BLaER1 (cell line): ENCODE data around the gene KIAA0319L.
A peak's percentile ranks its signal among the peaks of the same experiment; 100 is the strongest.

Experiments
- H3K27ac ChIP-seq: shearing (Covaris generic); formaldehyde crosslinking; 2 replicates; pipeline ENCODE4 v1.8.1; 2022
- H3K27me3 ChIP-seq: shearing (Covaris generic); formaldehyde crosslinking; 2 replicates; pipeline ENCODE4 v1.8.1; 2022
- H3K36me3 ChIP-seq: shearing (Covaris generic); formaldehyde crosslinking; 2 replicates; pipeline ENCODE4 v1.8.1; 2022
- H3K4me1 ChIP-seq: shearing (Covaris generic); formaldehyde crosslinking; 2 replicates; pipeline ENCODE4 v1.8.1; 2022
- H3K4me2 ChIP-seq: shearing (Covaris generic); formaldehyde crosslinking; 2 replicates; pipeline ENCODE4 v1.8.1; 2022
- H3K4me3 ChIP-seq: shearing (Covaris generic); formaldehyde crosslinking; 2 replicates; pipeline ENCODE4 v1.8.1; 2022
- H3K9ac ChIP-seq: shearing (Covaris generic); formaldehyde crosslinking; 2 replicates; pipeline ENCODE4 v1.8.1; 2022
- H3K9me3 ChIP-seq: shearing (Covaris generic); formaldehyde crosslinking; 2 replicates; pipeline ENCODE4 v1.8.1; 2022
- H4K20me1 ChIP-seq: shearing (Covaris generic); formaldehyde crosslinking; 2 replicates; pipeline ENCODE4 v1.8.1; 2022
- Cebpa-rat ChIP-seq: shearing (Covaris generic); IDR thresholded peaks from 2 replicates; pipeline ENCODE4 v1.8.1; 2022

KIAA0319L gene

GRCh38 chr1:35505911-35506798 lies 51.0 kb downstream of the KIAA0319L start:
- H4K20me1 ChIP-seq = peaks cover 58% of the 10 kb centered on the region
- H3K27me3 ChIP-seq = no peaks in the 10 kb centered on the region
- peaks cover 6% of the 10 kb centered on the region; the same call in 1 of the 2 replicates for H3K9me3 ChIP-seq
- no peak overlapping the region for H3K4me3 ChIP-seq
- peaks cover 39% of the 10 kb centered on the region for H3K4me1 ChIP-seq
- peaks cover 13% of the 10 kb centered on the region; the same call in 1 of the 2 replicates for H3K36me3 ChIP-seq
- peak; percentile 76 for TF ChIP-seq Cebpa-rat
- peak overlapping the region; percentile 73 for H3K4me2 ChIP-seq
- no peak overlapping the region; the same call in 1 of the 2 replicates for H3K9ac ChIP-seq
- H3K27ac ChIP-seq = peak overlapping the region; percentile 12; the same call in 1 of the 2 replicates

- H3K9me3 ChIP-seq = no peaks in the 10 kb centered on the region
- no peaks in the 10 kb centered on the region for H3K27me3 ChIP-seq
- peaks cover 33% of the 10 kb centered on the region for H4K20me1 ChIP-seq
- no peak overlapping the region for H3K4me3 ChIP-seq
- no peak overlapping the region for H3K27ac ChIP-seq
- no peak overlapping the region for H3K9ac ChIP-seq
- no peak for TF ChIP-seq Cebpa-rat
- H3K4me2 ChIP-seq = no peak overlapping the region
- H3K4me1 ChIP-seq = peaks cover 28% of the 10 kb centered on the region
- peaks cover 8% of the 10 kb centered on the region; the same call in 1 of the 2 replicates for H3K36me3 ChIP-seq
Observed at GRCh38 chr1:35502242-35502641, 55.0 kb downstream of the KIAA0319L start.

- H3K27ac ChIP-seq = no peak overlapping the region
- no peak overlapping the region for H3K4me3 ChIP-seq
- no peaks in the 10 kb centered on the region for H3K27me3 ChIP-seq
- TF ChIP-seq Cebpa-rat = no peak
- H3K4me1 ChIP-seq = peaks cover 10% of the 10 kb centered on the region
- no peak overlapping the region for H3K9ac ChIP-seq
- H3K9me3 ChIP-seq = no peaks in the 10 kb centered on the region
- no peak overlapping the region for H3K4me2 ChIP-seq
- peaks cover 8% of the 10 kb centered on the region; the same call in 1 of the 2 replicates for H3K36me3 ChIP-seq
- H4K20me1 ChIP-seq = peaks cover 16% of the 10 kb centered on the region
Observed at GRCh38 chr1:35500439-35500838, 56.8 kb downstream of the KIAA0319L start.

- H3K27ac ChIP-seq = no peak overlapping the region
- H3K4me3 ChIP-seq = no peak overlapping the region
- peaks cover 3% of the 10 kb centered on the region for H3K4me1 ChIP-seq
- H3K36me3 ChIP-seq = peaks cover 5% of the 10 kb centered on the region
- H4K20me1 ChIP-seq = peaks cover 13% of the 10 kb centered on the region; the same call in 1 of the 2 replicates
- H3K9ac ChIP-seq = no peak overlapping the region
- no peak for TF ChIP-seq Cebpa-rat
- no peak overlapping the region for H3K4me2 ChIP-seq
- H3K9me3 ChIP-seq = no peaks in the 10 kb centered on the region
- H3K27me3 ChIP-seq = no peaks in the 10 kb centered on the region
Observed at GRCh38 chr1:35499652-35500176, 57.5 kb downstream of the KIAA0319L start.

GRCh38 chr1:35499231-35499630 lies 58.0 kb downstream of the KIAA0319L start:
- no peak overlapping the region for H3K9ac ChIP-seq
- peaks cover 5% of the 10 kb centered on the region for H3K36me3 ChIP-seq
- H3K4me3 ChIP-seq = no peak overlapping the region
- no peak overlapping the region for H3K4me2 ChIP-seq
- H3K9me3 ChIP-seq = peaks cover 4% of the 10 kb centered on the region; the same call in 1 of the 2 replicates
- peaks cover 13% of the 10 kb centered on the region; the same call in 1 of the 2 replicates for H4K20me1 ChIP-seq
- no peaks in the 10 kb centered on the region for H3K27me3 ChIP-seq
- TF ChIP-seq Cebpa-rat = no peak
- H3K4me1 ChIP-seq = no peaks in the 10 kb centered on the region
- no peak overlapping the region for H3K27ac ChIP-seq

GRCh38 chr1:35497571-35497970 lies 59.6 kb downstream of the KIAA0319L start:
- TF ChIP-seq Cebpa-rat = no peak
- H3K9me3 ChIP-seq = peaks cover 16% of the 10 kb centered on the region
- H3K36me3 ChIP-seq = peaks cover 7% of the 10 kb centered on the region
- no peak overlapping the region for H3K4me3 ChIP-seq
- H3K4me2 ChIP-seq = no peak overlapping the region
- no peak overlapping the region for H3K9ac ChIP-seq
- no peak overlapping the region for H3K27ac ChIP-seq
- H4K20me1 ChIP-seq = peaks cover 13% of the 10 kb centered on the region; the same call in 1 of the 2 replicates
- no peaks in the 10 kb centered on the region for H3K27me3 ChIP-seq
- H3K4me1 ChIP-seq = no peaks in the 10 kb centered on the region

- no peak overlapping the region for H3K4me2 ChIP-seq
- no peaks in the 10 kb centered on the region for H3K27me3 ChIP-seq
- no peak overlapping the region for H3K9ac ChIP-seq
- peaks cover 25% of the 10 kb centered on the region for H3K36me3 ChIP-seq
- no peak overlapping the region for H3K27ac ChIP-seq
- peaks cover 6% of the 10 kb centered on the region for H3K4me1 ChIP-seq
- H3K4me3 ChIP-seq = no peak overlapping the region
- H3K9me3 ChIP-seq = peaks cover 59% of the 10 kb centered on the region
- no peak for TF ChIP-seq Cebpa-rat
- H4K20me1 ChIP-seq = no peaks in the 10 kb centered on the region
Observed at GRCh38 chr1:35490250-35490649, 67.0 kb downstream of the KIAA0319L start.

GRCh38 chr1:35488336-35488735 lies 68.9 kb downstream of the KIAA0319L start:
- peaks cover 18% of the 10 kb centered on the region for H3K36me3 ChIP-seq
- no peaks in the 10 kb centered on the region for H3K27me3 ChIP-seq
- H3K27ac ChIP-seq = no peak overlapping the region
- TF ChIP-seq Cebpa-rat = no peak
- peak overlapping the region; percentile 33 for H3K4me2 ChIP-seq
- H4K20me1 ChIP-seq = no peaks in the 10 kb centered on the region
- H3K4me1 ChIP-seq = peaks cover 6% of the 10 kb centered on the region
- peaks cover 52% of the 10 kb centered on the region for H3K9me3 ChIP-seq
- no peak overlapping the region for H3K9ac ChIP-seq
- no peak overlapping the region for H3K4me3 ChIP-seq

GRCh38 chr1:35486858-35487408 lies 70.3 kb downstream of the KIAA0319L start:
- Histone ChIP-seq H3K36me3 (peaks cover 18% of the 10 kb centered on the region), H3K4me3 (no peak overlapping the region), H3K4me2 (no peak overlapping the region), H3K4me1 (peaks cover 6% of the 10 kb centered on the region), H3K27me3 (no peaks in the 10 kb centered on the region), H3K27ac (no peak overlapping the region), H3K9ac (no peak overlapping the region), H4K20me1 (no peaks in the 10 kb centered on the region), H3K9me3 (peaks cover 47% of the 10 kb centered on the region)
- TF ChIP-seq Cebpa-rat = no peak

GRCh38 chr1:35481229-35481628 lies 76.0 kb downstream of the KIAA0319L start:
- Histone ChIP-seq H3K27ac (no peak overlapping the region), H3K9ac (no peak overlapping the region), H4K20me1 (no peaks in the 10 kb centered on the region), H3K4me2 (no peak overlapping the region), H3K27me3 (no peaks in the 10 kb centered on the region), H3K4me3 (no peak overlapping the region), H3K36me3 (peaks cover 11% of the 10 kb centered on the region; the same call in 1 of the 2 replicates), H3K9me3 (peaks cover 16% of the 10 kb centered on the region), H3K4me1 (no peaks in the 10 kb centered on the region)
- TF ChIP-seq Cebpa-rat = no peak
